Measurements from ENCODE around the gene SLC6A13. TPM values are rescaled to one million over a fixed set of nuclear protein-coding genes. Genes with fewer than 3 reads are reported as not detected.

SLC6A13 gene
- polyA plus RNA-seq, 1 experiment, result not detected

- ChIA-PET CTCF (no interaction called here), POLR2A (no interaction called here)
- H3K27ac ChIP-seq (ENCODE audit: low read depth, low read length), result no peak overlapping the region
- H3K9me3 ChIP-seq (ENCODE audit: control insufficient read depth, insufficient read depth, low read length), result no peaks in the 10 kb centered on the region
- no peak for TF ChIP-seq CTCF (IDR thresholded peaks at IDR 0.05; ENCODE audit: low read depth, low read length)
- H3K27me3 ChIP-seq (ENCODE audit: control insufficient read depth, insufficient read depth, low read length), result peaks cover 29% of the 10 kb centered on the region
- H3K4me3 ChIP-seq (ENCODE audit: low read depth, low read length), result no peak overlapping the region
- DNase-seq (ENCODE audit: low read depth, low spot score), result no peak
Measured at GRCh38 chr12:221736-222135, 40.9 kb downstream of the SLC6A13 start.

- ChIA-PET CTCF (interaction anchor here (1.9 kb wide), 1 partner anchor 9 kb away, joined by 10 read pairs; no protein-coding TSS in a partner anchor), POLR2A (no interaction called here)
- peaks cover 26% of the 10 kb centered on the region for H3K27me3 ChIP-seq (ENCODE audit: control insufficient read depth, insufficient read depth, low read length)
Measured at GRCh38 chr12:220946-221550, 41.6 kb downstream of the SLC6A13 start.

GRCh38 chr12:220491-220890, 42.1 kb downstream of the SLC6A13 start:
- no peak for TF ChIP-seq CTCF (IDR thresholded peaks at IDR 0.05; ENCODE audit: low read depth, low read length)
- Histone ChIP-seq H3K9me3 (ENCODE audit: control insufficient read depth, insufficient read depth, low read length) (no peaks in the 10 kb centered on the region), H3K27ac (ENCODE audit: low read depth, low read length) (no peak overlapping the region), H3K27me3 (ENCODE audit: control insufficient read depth, insufficient read depth, low read length) (peaks cover 30% of the 10 kb centered on the region), H3K4me3 (ENCODE audit: low read depth, low read length) (no peak overlapping the region)
- no peak for DNase-seq (ENCODE audit: low read depth, low spot score)
- ChIA-PET POLR2A (no interaction called here), CTCF (interaction anchor here (0.6 to 1.9 kb wide), 5 partner anchors 9 to 228 kb away, joined by 3 to 10 read pairs (median 5); no protein-coding TSS in a partner anchor)

More at GRCh38 chr12:220946-221550, 41.6 kb downstream of the SLC6A13 start:
- no peak for DNase-seq (ENCODE audit: low read depth, low spot score)
- Histone ChIP-seq H3K9me3 (ENCODE audit: control insufficient read depth, insufficient read depth, low read length) (no peaks in the 10 kb centered on the region), H3K4me3 (ENCODE audit: low read depth, low read length) (no peak overlapping the region), H3K27ac (ENCODE audit: low read depth, low read length) (no peak overlapping the region)
- no peak for TF ChIP-seq CTCF (IDR thresholded peaks at IDR 0.05; ENCODE audit: low read depth, low read length)

- Histone ChIP-seq H3K9me3 (ENCODE audit: control insufficient read depth, insufficient read depth, low read length) (no peaks in the 10 kb centered on the region), H3K27ac (ENCODE audit: low read depth, low read length) (no peak overlapping the region), H3K4me3 (ENCODE audit: low read depth, low read length) (no peak overlapping the region), H3K27me3 (ENCODE audit: control insufficient read depth, insufficient read depth, low read length) (peaks cover 32% of the 10 kb centered on the region)
- ChIA-PET POLR2A (no interaction called here), CTCF (interaction anchor here (0.6 to 1.9 kb wide), 5 partner anchors 10 to 229 kb away, joined by 3 to 10 read pairs (median 5); no protein-coding TSS in a partner anchor)
- DNase-seq (ENCODE audit: low read depth, low spot score), result no peak
- TF ChIP-seq CTCF (IDR thresholded peaks at IDR 0.05; ENCODE audit: low read depth, low read length), result peak; percentile 67
Measured at GRCh38 chr12:219891-220352, 42.7 kb downstream of the SLC6A13 start.
